Fibroblast of mammary gland (primary cell): ENCODE data around the gene SNX8.
A peak's percentile ranks its signal among the peaks of the same experiment; 100 is the strongest.
"Not testable (repeated sequence)": the region's sequence is repeated elsewhere in the genome, so short reads cannot be mapped to it uniquely, and the experiment has no call there.

ENCODE experiments used
- DNase-seq: peaks from one replicate; pipeline ENCODE4 v3.0.0-alpha.2; 2010; ENCODE audit warnings: low read depth
- H3K4me3 ChIP-seq: 2 replicates; pipeline ENCODE4 v1.5.1; 2011; ENCODE audit warnings: low read depth, mild to moderate bottlenecking, low read length, moderate library complexity; ENCODE audit not compliant: control insufficient read depth
- TF ChIP-seq, protein P1 (sequence below): conservative IDR thresholded peaks from 2 replicates; pipeline ENCODE4 v1.5.1; 2011; ENCODE audit warnings: low read depth, low read length, inconsistent platforms; ENCODE audit not compliant: control insufficient read depth, insufficient read depth

SNX8 gene

GRCh38 chr7:2272031-2272430 lies 42.2 kb downstream of the SNX8 start:
- H3K4me3 ChIP-seq: no peak overlapping the region
- no peak for DNase-seq
- TF ChIP-seq, protein P1, sequence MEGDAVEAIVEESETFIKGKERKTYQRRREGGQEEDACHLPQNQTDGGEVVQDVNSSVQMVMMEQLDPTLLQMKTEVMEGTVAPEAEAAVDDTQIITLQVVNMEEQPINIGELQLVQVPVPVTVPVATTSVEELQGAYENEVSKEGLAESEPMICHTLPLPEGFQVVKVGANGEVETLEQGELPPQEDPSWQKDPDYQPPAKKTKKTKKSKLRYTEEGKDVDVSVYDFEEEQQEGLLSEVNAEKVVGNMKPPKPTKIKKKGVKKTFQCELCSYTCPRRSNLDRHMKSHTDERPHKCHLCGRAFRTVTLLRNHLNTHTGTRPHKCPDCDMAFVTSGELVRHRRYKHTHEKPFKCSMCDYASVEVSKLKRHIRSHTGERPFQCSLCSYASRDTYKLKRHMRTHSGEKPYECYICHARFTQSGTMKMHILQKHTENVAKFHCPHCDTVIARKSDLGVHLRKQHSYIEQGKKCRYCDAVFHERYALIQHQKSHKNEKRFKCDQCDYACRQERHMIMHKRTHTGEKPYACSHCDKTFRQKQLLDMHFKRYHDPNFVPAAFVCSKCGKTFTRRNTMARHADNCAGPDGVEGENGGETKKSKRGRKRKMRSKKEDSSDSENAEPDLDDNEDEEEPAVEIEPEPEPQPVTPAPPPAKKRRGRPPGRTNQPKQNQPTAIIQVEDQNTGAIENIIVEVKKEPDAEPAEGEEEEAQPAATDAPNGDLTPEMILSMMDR: no peak

DNA sequence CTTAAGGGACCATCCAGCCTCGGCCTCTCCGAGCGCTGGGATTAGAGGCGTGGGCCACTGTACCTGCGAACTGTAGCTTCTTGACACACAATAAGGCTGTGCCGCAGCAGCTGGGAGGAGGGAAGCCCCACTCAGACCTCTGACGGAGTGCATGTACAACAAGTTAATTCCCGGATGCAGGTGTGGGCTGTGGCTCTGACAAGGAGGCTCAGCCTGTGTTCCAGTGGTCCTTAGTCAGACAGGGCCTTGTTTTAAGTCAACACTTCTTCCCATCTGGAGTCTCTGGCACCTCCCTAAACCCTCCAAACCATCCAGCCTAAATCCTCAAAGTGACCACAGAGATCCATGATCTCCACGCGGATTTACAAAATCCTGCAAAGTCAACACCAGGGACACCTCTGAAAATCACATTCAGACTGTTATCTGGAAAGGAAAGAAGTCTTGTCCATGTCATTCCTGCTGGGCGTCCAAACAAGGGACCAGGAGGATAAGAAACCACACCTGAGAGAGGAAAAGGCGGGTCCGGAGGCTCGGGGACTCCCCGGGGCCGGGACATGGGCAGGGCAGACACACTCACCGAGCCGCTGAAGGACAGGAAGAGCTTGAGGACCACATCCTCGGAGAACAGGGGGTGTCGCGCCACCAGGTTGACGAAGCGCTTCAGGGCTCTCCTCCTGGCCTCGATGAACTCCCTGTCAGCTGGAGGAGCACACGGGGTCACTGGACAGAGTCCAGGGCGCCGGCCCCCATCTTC lies 42.8 kb downstream of the SNX8 start:
- no peak for DNase-seq
- no peak overlapping the region for H3K4me3 ChIP-seq
- TF ChIP-seq, protein P1: no peak

DNA sequence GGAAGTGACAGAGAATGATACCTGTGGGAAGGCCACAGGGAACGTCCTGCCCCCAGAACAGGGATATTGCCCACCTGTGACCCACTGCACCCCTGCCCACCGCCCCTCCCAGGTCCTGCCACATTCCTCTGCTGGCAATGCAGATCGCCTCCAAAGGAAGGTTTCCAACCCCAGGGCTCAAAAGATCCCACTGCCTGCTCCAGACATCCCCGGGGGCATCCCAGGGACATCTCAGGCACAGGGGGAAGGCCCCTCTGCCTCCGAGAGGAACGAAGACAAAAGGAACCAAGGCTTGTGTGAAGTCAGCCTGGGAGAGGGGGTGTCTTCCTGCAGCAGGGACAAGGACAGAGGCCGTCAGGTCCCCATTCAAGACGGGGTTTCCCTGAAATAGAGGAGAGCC lies 43.7 kb downstream of the SNX8 start:
- DNase-seq: no peak
- no peak overlapping the region for H3K4me3 ChIP-seq
- TF ChIP-seq, protein P1: no peak

- H3K4me3 ChIP-seq: no peak overlapping the region
- DNase-seq: no peak
- TF ChIP-seq, protein P1: no peak
Observed at GRCh38 chr7:2269991-2270460, 44.2 kb downstream of the SNX8 start.

DNA sequence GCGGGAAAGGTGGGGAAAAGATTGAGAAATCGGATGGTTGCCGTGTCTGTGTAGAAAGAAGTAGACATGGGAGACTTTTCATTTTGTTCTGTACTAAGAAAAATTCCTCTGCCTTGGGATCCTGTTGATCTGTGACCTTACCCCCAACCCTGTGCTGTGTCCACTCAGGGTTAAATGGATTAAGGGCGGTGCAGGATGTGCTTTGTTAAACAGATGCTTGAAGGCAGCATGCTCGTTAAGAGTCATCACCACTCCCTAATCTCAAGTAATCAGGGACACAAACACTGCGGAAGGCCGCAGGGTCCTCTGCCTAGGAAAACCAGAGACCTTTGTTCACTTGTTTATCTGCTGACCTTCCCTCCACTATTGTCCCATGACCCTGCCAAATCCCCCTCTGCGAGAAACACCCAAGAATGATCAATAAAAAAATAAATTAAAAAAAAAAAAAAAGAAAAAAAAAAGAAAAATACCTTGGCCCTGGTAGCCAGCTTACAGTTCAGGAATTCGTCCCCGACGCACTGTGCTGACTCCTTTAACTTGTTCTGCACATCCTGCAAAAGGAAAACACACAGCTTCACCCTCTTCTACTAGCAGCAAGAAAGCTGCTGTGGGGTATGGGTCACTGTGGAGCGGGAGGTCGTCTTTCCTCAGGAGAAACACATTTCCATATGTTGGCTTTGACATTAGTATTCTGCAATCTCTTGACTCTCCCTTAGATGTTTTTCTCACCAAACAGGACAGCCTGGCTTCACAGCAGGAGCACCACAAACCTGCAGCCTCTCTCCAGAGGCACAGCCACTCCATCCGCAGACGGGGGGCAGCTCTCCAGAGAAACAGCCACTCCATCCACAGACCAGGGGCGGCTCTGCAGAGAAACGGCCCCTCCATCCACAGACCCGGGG lies 44.9 kb downstream of the SNX8 start:
- DNase-seq: peak; percentile 21
- not testable (repeated sequence) for H3K4me3 ChIP-seq

DNA sequence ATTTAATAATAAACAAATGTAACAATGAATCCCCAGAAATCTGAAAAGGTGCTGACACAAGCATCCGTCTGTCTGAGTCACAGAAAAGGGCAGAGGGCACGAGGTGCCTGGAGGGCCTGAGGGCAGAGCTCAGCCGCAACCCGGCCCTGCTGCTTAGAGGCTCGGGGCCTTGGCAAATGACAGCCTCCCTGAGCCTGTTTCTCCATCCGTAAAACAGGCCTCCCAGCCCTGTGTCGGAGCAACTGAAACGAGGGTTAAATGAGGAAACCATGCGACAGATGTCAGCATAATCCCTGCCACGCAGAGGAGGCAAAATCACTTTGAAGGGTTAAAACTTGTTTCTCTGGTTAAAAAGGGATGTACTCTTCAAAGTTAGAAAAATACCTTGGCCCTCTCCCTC lies 47.3 kb downstream of the SNX8 start:
- no peak overlapping the region for H3K4me3 ChIP-seq
- DNase-seq: peak; percentile 67
- TF ChIP-seq, protein P1: no peak

DNA sequence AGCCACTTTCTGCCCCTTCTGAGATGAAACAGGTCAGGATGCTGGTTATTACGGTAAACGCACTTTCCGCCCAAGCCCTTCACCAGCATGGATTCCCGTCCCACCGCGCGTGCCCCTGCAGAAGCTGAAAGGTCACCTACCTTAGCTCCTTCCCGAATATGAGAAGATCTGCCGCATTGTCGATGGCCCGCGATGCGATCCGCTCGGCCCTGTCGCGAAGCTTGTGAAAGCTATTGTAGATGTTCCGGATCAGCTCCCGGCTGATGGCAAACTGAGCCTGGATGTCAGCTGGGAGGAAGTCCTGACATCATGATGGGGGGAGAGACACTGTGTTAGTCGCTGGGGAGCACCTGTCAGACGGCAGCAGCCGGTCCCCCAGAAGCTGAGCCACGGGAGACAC lies 50.1 kb downstream of the SNX8 start:
- TF ChIP-seq, protein P1: no peak
- no peak overlapping the region for H3K4me3 ChIP-seq
- no peak for DNase-seq
